NCI-H2107 treated with DMSO at 0.1 percent for 48 hours (cell line): ENCODE results near the gene NR2C2.
"Not testable (repeated sequence)": the region's sequence is repeated elsewhere in the genome, so short reads cannot be mapped to it uniquely, and the experiment has no call there.

Source experiments
- DNase-seq: peaks from one replicate; lab custom pipeline; 2025; ENCODE audit not compliant: unreplicated experiment; lab: John Stamatoyannopoulos, UW

The NR2C2 gene

GRCh38 chr3:14957153-14957552 is 9.8 kb downstream of the NR2C2 start:
- DNase-seq: no peak

GRCh38 chr3:14957925-14958324 is 10.5 kb downstream of the NR2C2 start:
- no peak for DNase-seq

- no peak for DNase-seq
Measured at GRCh38 chr3:14959359-14959943, 12.1 kb downstream of the NR2C2 start.

GRCh38 chr3:14962762-14963161 is 15.4 kb downstream of the NR2C2 start:
- DNase-seq: no peak

- DNase-seq: no peak
Measured at GRCh38 chr3:14967285-14967684, 19.9 kb downstream of the NR2C2 start.

- DNase-seq: no peak
Measured at GRCh38 chr3:14969671-14970070, 22.3 kb downstream of the NR2C2 start.

GRCh38 chr3:14976317-14976716 is 28.9 kb downstream of the NR2C2 start:
- DNase-seq: no peak

- DNase-seq: no peak
Measured at GRCh38 chr3:14980689-14981088, 33.3 kb downstream of the NR2C2 start.

- no peak for DNase-seq
Measured at GRCh38 chr3:14984581-14985113, 37.3 kb downstream of the NR2C2 start.

GRCh38 chr3:14988988-14989394 is 41.6 kb downstream of the NR2C2 start:
- no peak for DNase-seq

- no peak for DNase-seq
Measured at GRCh38 chr3:14989943-14990779, 42.8 kb downstream of the NR2C2 start.

GRCh38 chr3:14990780-14991148 is 43.4 kb downstream of the NR2C2 start:
- no peak for DNase-seq

GRCh38 chr3:14991151-14991742 is 43.9 kb downstream of the NR2C2 start:
- DNase-seq: peak; percentile 50

- DNase-seq: no peak
Measured at GRCh38 chr3:14991818-14992612, 44.6 kb downstream of the NR2C2 start.

- no peak for DNase-seq
Measured at GRCh38 chr3:14997941-14998340, 50.6 kb downstream of the NR2C2 start.

GRCh38 chr3:14999182-14999581 is 51.8 kb downstream of the NR2C2 start:
- DNase-seq: not testable (repeated sequence)

GRCh38 chr3:15007681-15008141 is 60.3 kb downstream of the NR2C2 start:
- DNase-seq: no peak

- DNase-seq: no peak
Measured at GRCh38 chr3:15009167-15009566, 61.8 kb downstream of the NR2C2 start.

- DNase-seq: no peak
Measured at GRCh38 chr3:15010664-15011063, 63.3 kb downstream of the NR2C2 start.

- no peak for DNase-seq
Measured at GRCh38 chr3:15011174-15011573, 63.8 kb downstream of the NR2C2 start.
